Stimulated activated CD8-positive, alpha-beta memory T cell treated with anti-CD3 and anti-CD28 coated beads, Interleukin-12 subunit alpha, Interleukin-12 subunit beta, amount 100 ng/mL, for 24 hours (primary cell): ENCODE results near the gene MYH3.
"Not testable (repeated sequence)": the region's sequence is repeated elsewhere in the genome, so short reads cannot be mapped to it uniquely, and the experiment has no call there.

Source experiments
- DNase-seq: peaks from one replicate; pipeline ENCODE4 v3.0.0-alpha.2; 2020; ENCODE audit errors: extremely low read depth

MYH3 gene

GRCh38 chr17:10657148-10657547, at the start of gene MYH3:
Gene MYH3, minus strand, starts transcription at chr17:10657309. Its CDS starts 2,245 bp downstream, at chr17:10655064.
- no peak for DNase-seq

GRCh38 chr17:10705727-10706126, 48.6 kb upstream of the MYH3 start:
- DNase-seq = no peak

- DNase-seq = no peak
Observed at GRCh38 chr17:10702574-10702973, 45.5 kb upstream of the MYH3 start.

- no peak for DNase-seq
Observed at GRCh38 chr17:10699856-10700255, 42.7 kb upstream of the MYH3 start.

DNA sequence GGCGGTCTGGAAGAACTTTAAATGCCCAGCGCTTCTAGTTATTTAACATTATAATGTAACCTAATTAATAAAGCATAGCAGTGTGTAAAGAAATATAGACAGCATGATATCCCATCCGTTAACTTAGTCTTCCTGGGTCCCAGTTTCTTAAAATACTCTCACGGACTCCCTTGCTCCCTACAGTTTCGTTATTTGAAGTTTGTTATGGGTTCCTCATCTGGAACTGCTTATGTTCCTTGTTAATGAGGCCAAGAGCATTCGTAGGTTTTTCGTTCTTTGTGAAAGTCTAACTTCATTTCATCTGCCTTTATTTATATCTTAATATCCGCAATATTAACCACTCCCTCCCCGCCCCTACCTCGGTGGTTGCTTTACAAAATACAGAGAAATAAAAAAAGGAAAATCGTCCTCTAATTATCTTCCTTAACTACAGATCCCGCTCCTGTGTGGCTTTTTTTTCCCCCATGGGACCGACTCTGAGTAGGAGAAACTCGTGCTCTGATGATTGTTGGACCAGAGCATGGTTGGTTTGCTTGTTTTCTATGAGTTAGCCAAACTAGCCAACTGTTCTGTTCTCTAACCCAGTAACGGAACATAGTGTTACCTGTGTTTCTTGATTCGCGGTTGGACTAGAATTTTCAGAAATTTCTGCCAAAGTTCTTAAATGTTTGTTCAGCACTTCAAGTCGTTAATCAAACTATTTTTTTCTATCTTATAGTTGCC, 41.1 kb upstream of the MYH3 start:
- no peak for DNase-seq

- DNase-seq = peak; percentile 80
Observed at GRCh38 chr17:10697092-10698081, 40.3 kb upstream of the MYH3 start, which contains the start of the genes ADPRM and SCO1. Gene ADPRM, plus strand, starts transcription at chr17:10697594. Its CDS starts 7,333 bp downstream, at chr17:10704927. Gene SCO1, minus strand, starts transcription at chr17:10697533. Its CDS starts 26 bp downstream, at chr17:10697507.

DNA sequence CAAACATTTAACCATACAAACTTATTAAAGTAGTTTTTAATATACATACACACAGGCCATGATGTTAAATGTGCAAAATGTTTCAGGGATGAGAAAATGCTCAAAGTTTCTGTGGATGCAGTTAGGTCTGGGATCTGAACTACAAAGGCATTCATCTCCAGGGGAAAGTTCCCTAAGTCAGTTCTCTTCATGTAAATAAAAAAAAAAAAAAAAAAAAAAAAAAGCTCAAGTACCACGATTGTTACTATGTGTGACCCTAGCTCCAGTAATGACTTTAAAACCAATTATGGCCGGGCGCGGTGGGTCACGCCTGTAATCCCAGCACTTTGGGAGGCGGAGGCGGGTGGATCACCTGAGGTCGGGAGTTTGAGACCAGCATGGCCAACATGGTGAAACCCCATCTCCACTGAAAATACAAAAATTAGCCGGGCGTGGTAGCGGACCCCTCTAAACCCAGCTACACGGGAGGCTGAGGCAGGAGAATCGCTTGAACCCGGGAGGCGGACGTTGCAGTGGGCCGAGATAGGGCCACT, 38.8 kb upstream of the MYH3 start:
- not testable (repeated sequence) for DNase-seq

DNA sequence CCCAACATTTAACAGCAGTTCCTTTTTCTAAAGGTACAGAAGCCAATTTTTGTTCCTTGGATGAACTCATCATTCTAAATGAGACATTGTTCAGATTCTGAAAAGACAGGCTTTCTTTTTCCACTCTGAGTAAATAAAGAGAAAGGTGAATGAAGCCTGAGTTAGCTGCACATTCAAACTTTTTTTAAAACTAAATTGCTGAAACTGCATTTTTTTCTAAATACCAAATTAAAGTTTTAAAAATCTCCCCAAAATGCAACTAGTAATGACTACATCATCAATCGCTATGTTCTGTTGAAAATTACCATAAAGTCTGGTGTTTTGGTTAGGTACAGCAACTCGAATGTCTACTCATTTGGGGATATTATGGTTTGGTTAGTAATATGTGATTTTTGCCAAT, 30.4 kb upstream of the MYH3 start:
- DNase-seq = no peak

- no peak for DNase-seq
Observed at GRCh38 chr17:10683853-10684252, 26.7 kb upstream of the MYH3 start.

GRCh38 chr17:10681866-10682446, 24.8 kb upstream of the MYH3 start:
- DNase-seq = no peak

DNA sequence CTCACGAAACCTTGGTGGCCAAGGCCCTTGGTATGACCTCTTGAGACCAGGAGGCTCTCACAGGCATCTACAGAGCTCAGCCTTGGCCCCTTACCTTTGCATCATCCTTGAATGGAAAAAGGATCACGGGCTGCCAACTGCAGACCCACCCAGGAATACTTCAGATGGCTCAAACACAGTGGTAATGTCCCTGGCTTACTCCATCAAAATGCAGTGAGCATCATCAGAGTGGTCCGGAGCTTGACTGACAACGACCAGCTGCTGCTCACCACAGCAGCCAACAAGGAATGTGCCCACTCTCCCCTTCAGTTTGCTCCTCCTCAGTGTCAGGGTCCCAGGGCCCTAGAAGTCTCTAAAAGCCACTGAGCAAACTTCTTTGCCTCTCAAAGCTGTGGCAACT, 17.6 kb upstream of the MYH3 start:
- no peak for DNase-seq

DNA sequence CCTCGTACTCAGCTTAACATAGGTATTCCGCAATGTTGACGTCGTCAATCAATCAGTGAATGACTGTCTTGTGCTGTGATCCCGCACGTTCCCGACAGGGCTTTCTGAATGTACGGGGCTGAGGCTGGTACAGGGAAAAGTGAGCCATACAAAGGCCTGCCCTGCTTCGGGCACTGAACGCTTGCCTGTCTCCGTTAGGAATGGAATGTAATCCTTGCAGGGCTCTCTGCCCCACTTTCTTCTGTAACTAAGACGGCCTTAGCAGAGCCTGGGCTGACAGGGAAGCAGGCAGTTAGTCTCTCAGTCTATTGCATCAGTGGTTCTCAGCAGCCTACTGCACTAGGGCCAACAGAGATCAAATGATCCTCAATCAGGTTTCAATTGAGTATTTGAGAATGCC, 16.2 kb upstream of the MYH3 start:
- DNase-seq = no peak

DNA sequence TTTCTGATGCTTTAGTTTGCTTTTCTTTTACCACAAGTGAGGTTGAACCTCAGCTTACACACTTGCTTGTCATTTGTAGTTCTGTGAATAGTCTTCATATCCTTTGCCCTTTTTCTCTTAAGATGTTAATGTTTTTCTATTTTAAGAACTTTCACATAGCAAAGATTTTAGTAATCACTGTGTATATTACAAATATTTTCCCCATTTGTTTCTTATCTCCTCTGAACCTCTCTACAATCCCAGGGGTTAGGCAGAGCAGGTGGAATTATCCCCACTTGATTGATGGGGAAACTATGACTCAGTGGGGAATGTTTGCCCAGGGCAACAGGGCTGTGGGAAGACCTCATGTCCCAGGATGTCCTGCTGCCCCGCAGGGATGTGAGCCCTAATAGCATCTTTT, 11.7 kb upstream of the MYH3 start:
- no peak for DNase-seq

DNA sequence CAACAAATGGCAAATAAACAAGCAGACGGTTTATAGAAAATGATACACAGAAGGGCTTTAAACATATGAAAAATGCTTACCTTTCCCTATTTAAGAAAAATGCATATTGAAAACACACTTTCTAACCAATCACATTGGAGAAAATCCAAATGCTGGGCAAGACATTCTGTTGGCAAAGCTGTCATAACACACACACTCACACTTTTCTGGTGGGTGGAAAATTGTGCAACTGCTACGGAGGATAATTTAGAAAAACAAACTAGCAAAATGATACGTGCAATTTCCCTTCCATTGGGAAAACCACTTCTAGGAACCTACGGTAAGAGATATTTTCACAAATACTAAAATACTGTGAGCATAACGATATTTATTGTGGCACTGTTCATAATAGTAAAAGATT, 9.8 kb upstream of the MYH3 start:
- DNase-seq = no peak

GRCh38 chr17:10664571-10664970, 7.5 kb upstream of the MYH3 start:
- DNase-seq = no peak

DNA sequence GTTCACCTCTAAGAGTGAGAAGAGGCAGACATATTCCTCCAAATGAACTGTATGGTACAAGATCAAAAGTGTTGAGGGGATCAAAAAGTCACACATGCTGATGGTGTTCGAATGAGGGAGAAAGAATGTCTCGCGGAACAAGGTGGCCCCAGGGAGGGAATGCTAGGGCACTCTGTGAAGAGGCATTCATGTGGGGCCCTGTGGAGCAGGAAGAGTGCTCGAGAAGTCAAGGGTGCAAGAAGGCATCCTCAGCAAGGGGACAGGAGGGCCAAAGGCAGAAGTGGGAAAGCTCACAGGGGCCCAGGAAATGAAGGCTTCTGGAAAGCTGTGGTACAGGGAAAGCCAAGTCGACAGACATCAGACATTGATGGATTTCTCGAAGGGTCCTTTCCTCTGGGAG, 6.1 kb upstream of the MYH3 start:
- DNase-seq = no peak

- no peak for DNase-seq
Observed at GRCh38 chr17:10661437-10661836, 4.3 kb upstream of the MYH3 start.

DNA sequence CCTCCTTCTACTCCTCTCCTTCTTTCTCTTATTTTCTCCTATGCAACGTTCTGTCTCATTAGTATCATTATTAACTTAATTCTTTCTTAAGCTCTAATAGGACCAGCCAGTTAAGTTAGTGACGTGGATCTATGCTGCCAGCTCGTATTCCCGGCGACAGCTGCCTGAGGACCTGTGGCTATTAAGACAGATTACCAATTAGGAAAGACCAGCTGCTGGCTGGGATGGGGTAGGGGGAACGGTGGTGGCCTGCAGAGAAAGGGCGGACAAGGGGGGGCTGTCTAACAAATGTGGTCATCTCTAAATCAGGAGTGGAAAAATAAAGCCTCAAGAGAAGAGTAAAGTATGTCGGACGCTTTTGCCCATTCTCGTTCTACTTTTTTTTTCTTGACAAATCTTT, 770 bp upstream of the MYH3 start:
- no peak for DNase-seq

DNA sequence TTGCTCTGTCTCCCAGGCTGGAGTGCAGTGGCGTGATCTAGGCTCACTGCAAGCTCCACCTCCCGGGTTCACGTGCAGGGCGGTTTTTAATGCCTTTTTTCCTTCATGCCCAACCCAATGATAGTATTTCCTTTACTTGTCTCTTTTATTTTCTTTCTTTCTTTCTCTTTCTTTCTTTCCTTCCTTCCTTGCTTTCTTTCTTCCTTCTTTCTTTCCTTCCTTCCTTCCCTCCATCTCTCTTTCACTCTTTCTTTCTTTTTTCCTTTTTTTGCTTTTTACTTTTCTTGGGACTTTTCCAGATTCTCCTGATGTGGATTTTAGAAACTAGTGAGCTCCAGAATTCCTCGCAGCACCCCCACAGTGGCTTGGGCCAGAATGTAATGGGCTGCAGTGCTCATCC, 3.1 kb downstream of the MYH3 start:
- DNase-seq = no peak

- DNase-seq = no peak
Observed at GRCh38 chr17:10652984-10653659, 4.0 kb downstream of the MYH3 start.

GRCh38 chr17:10651927-10652326, 5.2 kb downstream of the MYH3 start:
- DNase-seq = no peak

- no peak for DNase-seq
Observed at GRCh38 chr17:10649602-10650001, 7.5 kb downstream of the MYH3 start.
